ENCODE results near the gene MCCC2. TPM values are rescaled to one million over a fixed set of nuclear protein-coding genes. Genes with fewer than 3 reads are reported as not detected.
A peak's percentile ranks its signal among the peaks of the same experiment; 100 is the strongest.

The MCCC2 gene
- total and polyA plus RNA-seq, 2 of the 13 experiments (the other 11 are each of a cell fraction or from before 2014, with no cell fraction given): 44.8 to 83.6 TPM

GRCh38 chr5:71706906-71707305 is 119.8 kb downstream of the MCCC2 start (continued):
- TF ChIP-seq ZNF646 (CRISPR knock-in tag; IDR thresholded peaks at IDR 0.05): no peak
- TF ChIP-seq ZNF816 (CRISPR knock-in tag; IDR thresholded peaks at IDR 0.05; ENCODE audit: borderline replicate concordance): no peak
- 0 out of 2 replicates have a peak, but pooled peaks have one; percentile 23 for TF ChIP-seq SALL1 (CRISPR knock-in tag; IDR thresholded peaks at IDR 0.05)
- TF ChIP-seq REL (CRISPR knock-in tag; conservative IDR thresholded peaks at IDR 0.05): no peak
- no peak for TF ChIP-seq RNF219 (CRISPR knock-in tag; IDR thresholded peaks at IDR 0.05)
- no peak for TF ChIP-seq ZNF737 (CRISPR knock-in tag; IDR thresholded peaks at IDR 0.05; ENCODE audit: borderline replicate concordance)
- no peak for TF ChIP-seq PHF5A (CRISPR knock-in tag; IDR thresholded peaks at IDR 0.05; ENCODE audit: low read depth, unreplicated experiment)
- no peak for TF ChIP-seq SKIL (CRISPR knock-in tag; IDR thresholded peaks at IDR 0.05; ENCODE audit: borderline replicate concordance)
- TF ChIP-seq EHMT2 (IDR thresholded peaks at IDR 0.05; ENCODE audit: borderline replicate concordance, low read depth, low read length): peak; percentile 28; the same call in 1 of the 2 replicates
- peak; percentile 90 for TF ChIP-seq HNF4A (CRISPR knock-in tag; IDR thresholded peaks at IDR 0.05)
- no peak for TF ChIP-seq ZNF431 (CRISPR knock-in tag; IDR thresholded peaks at IDR 0.05; ENCODE audit: borderline replicate concordance, low read depth)
- TF ChIP-seq RAD21 (CRISPR knock-in tag; IDR thresholded peaks at IDR 0.05): no peak
- no peak for TF ChIP-seq ZBTB46 (CRISPR knock-in tag; IDR thresholded peaks at IDR 0.05; ENCODE audit: borderline replicate concordance)
- TF ChIP-seq GATAD2A (CRISPR knock-in tag; IDR thresholded peaks at IDR 0.05): 0 out of 2 replicates have a peak, but pooled peaks have one; percentile 31
- TF ChIP-seq ZNF224 (CRISPR knock-in tag; IDR thresholded peaks at IDR 0.05): no peak
- TF ChIP-seq NR2F1 (CRISPR knock-in tag; IDR thresholded peaks at IDR 0.05): 0 out of 4 replicates have a peak, but pooled peaks of 1 of the 2 experiments have one; percentile 30

Data from HepG2 (cell line).